Heart left ventricle (tissue), 13 donors: ENCODE results near the gene NXPE2.

Source experiments
- POLR2A ChIP-seq, 2 donors: fragments of 450-650 bp; IDR thresholded peaks; one replicate each; pipeline ENCODE4 v1.6.1; 2017; ENCODE audit warnings: antibody characterized with exemption in 2 of 2, mild to moderate bottlenecking in 2 of 2, moderate library complexity in 2 of 2
- TF ChIP-seq, protein P1 (sequence below), 12 donors: fragments of 200-600 bp; sonication (generic) in 4 of 12; IDR thresholded peaks; one replicate each; pipeline versions ENCODE4 v1.5.0 to v1.8.0; 2018 to 2022; ENCODE audit warnings: antibody characterized with exemption in 12 of 12, mild to moderate bottlenecking in 5 of 12
- donor health status: ischemic (EF 13 %, LVEDD 7.1; RV severe dilation, severe dysfunction).
- donor health status: DM: no; HTN: yes; CAD: no.
- donor health status: DM: no; HTN: no; CAD: no.
- donor health status: ischemic (EF 25% LVEDD 6.9; RV normal size, moderate dysfunction).
- donor health status: ischemic (EF 25% LVEDD 5.7; RV mildly dilated, moderate dysfunction).
- donor health status: ischemic (EF 35%, LVEDD 5.7; RV mildly dilated, moderate dysfunction).
- donor health status: nonischemic (EF 11% LVEDD 7.7; RV severe dilation, severe dysfunction).
- donor health status: DM: yes; HTN: yes; CAD: no.
- donor health status: PGD.
- donor health status: ischemic (EF 29% LVEDD 5.4; RV normal size, mild dysfunction).
- donor health status: nonischemic (EF 23%, LVEDD 6.1; RV moderate dilation, normal function).

- TF ChIP-seq, protein P1, sequence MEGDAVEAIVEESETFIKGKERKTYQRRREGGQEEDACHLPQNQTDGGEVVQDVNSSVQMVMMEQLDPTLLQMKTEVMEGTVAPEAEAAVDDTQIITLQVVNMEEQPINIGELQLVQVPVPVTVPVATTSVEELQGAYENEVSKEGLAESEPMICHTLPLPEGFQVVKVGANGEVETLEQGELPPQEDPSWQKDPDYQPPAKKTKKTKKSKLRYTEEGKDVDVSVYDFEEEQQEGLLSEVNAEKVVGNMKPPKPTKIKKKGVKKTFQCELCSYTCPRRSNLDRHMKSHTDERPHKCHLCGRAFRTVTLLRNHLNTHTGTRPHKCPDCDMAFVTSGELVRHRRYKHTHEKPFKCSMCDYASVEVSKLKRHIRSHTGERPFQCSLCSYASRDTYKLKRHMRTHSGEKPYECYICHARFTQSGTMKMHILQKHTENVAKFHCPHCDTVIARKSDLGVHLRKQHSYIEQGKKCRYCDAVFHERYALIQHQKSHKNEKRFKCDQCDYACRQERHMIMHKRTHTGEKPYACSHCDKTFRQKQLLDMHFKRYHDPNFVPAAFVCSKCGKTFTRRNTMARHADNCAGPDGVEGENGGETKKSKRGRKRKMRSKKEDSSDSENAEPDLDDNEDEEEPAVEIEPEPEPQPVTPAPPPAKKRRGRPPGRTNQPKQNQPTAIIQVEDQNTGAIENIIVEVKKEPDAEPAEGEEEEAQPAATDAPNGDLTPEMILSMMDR (IDR thresholded peaks at IDR 0.05): no peak
- no peak for TF ChIP-seq POLR2A (IDR thresholded peaks at IDR 0.05)
Observed at GRCh38 chr11:114745150-114745671, 66.9 kb downstream of the NXPE2 start.
